GM19025 (cell line): Measurements from ENCODE around the gene ZNF791.
A peak's percentile ranks its signal among the peaks of the same experiment; 100 is the strongest.
"Not testable (repeated sequence)": the region's sequence is repeated elsewhere in the genome, so short reads cannot be mapped to it uniquely, and the experiment has no call there.

Experiments
- ATAC-seq: cut with Tn5 transposase; IDR thresholded peaks from one replicate; pipeline ENCODE4 v1.9.1; 2021; ENCODE audit warnings: mild to moderate bottlenecking, low read depth, moderate library complexity; ENCODE audit not compliant: unreplicated experiment

Gene ZNF791

DNA sequence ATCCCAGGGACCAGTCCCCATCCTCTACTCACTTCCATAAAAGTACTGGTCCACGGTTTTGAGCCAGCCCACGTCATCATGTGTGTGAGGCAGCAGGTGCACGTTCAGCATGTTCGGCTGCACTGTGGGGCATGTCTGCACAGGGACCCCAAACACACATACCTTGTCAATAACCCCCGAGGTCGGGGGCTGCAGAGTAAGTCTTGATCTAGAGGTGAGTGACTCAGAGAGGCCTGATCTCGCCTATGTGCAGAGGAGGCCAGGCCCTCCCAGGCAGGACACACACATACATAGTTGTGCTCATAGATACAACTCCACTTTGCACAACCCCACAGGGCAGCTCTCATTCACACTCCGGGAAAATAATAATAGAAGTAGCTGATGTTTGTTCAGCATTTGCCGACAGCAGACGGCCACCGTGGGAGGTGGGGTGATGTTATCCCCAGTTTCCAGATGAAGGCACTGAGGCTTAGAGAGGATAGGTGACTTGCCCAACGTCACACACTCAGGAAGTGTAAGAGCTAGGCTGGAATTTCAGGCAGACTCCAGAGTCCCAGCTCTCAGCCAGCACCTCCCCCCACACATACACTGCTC lies 55.0 kb downstream of the ZNF791 start:
- ATAC-seq = no peak

DNA sequence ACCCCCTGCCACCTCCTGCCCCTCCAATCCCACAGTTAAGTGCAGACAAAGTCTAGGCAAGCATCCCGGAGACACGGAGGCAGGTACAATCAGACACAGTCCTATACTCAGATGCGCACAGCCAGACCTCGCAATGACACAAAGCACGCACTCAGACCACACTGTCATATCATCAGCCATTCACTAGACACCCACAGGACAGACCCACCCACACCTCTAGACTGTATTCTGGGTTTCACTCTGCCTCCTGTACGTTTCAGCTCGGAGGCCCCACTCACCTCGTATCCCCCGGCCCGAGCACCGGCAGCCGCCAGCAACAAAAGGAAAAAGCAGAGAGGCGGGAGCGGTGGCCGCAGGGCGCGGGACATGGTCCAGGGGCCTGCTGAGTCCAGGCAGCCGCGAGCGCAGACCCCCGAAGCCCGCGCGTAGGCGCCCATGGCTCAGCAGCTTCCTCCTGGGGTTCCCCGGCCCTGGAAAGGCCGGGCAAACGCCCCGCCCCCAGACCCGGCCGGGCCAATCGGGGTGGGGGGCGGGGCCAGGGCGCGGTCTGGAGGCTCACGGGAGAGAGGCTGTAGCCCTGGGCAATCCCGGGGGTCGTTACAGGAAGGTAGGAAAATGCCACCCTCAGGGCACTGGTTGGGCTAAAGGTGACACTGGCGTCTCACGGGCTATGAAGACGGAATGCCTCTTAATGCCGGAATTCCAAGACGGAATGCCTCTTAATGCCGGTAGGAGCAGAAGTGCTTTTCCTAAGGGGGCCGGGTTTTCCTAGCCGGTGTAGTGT lies 55.7 kb downstream of the ZNF791 start, which contains the start of the genes MAN2B1 and WDR83:
TSS of gene MAN2B1 (minus strand) at position 478 of the 784 bp plus-strand sequence. CDS start at position 437, 41 bp downstream.
TSS of gene WDR83 (plus strand) at position 543 of the 784 bp plus-strand sequence. CDS start 2,984 bp downstream, outside the sequence.
- ATAC-seq = peak; percentile 67

GRCh38 chr19:12667731-12668302 lies 57.1 kb downstream of the ZNF791 start:
- ATAC-seq = no peak

DNA sequence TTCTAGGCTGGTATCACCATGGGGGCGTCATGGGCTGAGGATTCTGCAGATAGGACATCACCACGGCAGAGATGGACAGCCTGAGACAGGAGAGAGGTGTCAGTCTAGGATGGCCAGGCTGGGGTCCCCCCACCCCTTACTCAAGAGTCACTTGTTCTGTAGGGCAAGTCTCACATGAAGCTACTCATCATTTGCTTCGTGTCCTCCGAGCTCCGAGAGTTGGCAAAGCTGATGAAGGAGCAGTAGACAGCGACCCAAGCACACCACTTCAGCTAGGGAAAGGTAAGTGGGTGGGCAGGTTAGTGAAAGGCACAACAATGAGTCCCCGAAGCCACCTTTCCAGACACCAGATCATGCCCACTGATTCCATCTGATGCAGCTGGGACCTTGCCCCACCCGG lies 57.6 kb downstream of the ZNF791 start:
- no peak for ATAC-seq

DNA sequence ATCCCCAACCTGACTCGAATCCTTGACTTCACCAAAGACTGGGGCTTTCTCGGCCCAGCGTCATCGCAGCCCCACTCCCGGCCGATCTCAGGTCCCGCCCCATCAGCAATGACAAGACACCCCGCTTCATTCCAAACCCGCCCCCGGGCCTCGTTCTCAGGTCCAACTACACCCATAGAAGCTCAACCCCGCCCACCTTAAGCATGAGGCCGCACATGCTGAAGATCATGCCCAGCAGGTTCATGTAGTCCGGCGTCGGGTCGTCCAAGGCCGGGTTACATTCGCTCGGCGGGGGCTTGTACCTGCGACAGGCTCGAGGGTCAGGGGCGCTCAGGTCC lies 58.2 kb downstream of the ZNF791 start:
- no peak for ATAC-seq

GRCh38 chr19:12669270-12670158 lies 58.8 kb downstream of the ZNF791 start:
- ATAC-seq = no peak

GRCh38 chr19:12670159-12670928 lies 59.6 kb downstream of the ZNF791 start:
- ATAC-seq = no peak

- no peak for ATAC-seq
Observed at GRCh38 chr19:12672744-12673143, 62.0 kb downstream of the ZNF791 start.

DNA sequence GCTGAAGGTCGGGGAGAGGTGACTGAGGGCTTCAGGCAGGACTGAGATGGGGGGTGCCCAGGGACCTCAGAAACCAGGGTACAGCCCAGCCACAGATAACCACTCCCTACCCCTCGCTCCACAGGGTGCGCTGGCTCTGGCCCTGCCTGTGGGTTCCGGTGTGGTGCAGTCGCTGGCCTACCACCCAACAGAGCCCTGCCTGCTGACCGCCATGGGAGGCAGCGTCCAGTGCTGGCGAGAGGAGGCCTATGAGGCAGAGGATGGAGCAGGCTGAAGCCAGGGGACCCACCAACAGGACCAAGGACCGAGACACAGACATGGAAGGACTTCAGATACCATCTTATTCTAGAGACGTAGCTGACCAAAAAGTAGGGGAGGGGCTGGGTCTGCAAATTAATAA lies 64.7 kb downstream of the ZNF791 start:
- no peak for ATAC-seq

- ATAC-seq = no peak
Observed at GRCh38 chr19:12675940-12676339, 65.2 kb downstream of the ZNF791 start.

- ATAC-seq = no peak
Observed at GRCh38 chr19:12676384-12676792, 65.7 kb downstream of the ZNF791 start.

DNA sequence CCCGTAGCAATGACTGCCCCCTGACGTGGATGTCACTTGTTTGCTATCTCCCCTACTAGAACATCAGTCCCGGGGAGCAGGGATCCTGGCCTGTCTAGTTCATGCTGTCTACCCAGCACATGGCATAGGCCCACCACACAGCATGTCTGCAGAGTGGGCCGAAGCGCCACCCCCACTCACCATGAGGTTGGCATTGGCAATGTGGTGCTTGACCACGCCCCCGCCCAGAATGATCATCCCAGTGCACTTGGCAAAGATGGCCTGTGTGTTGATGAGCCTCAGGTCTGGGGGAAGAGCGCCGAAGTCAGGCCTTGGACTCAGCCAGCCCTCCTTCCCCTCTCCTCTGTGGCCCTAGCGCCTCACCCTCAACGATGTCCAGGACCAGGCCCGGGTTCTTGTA lies 66.2 kb downstream of the ZNF791 start:
- ATAC-seq = no peak

DNA sequence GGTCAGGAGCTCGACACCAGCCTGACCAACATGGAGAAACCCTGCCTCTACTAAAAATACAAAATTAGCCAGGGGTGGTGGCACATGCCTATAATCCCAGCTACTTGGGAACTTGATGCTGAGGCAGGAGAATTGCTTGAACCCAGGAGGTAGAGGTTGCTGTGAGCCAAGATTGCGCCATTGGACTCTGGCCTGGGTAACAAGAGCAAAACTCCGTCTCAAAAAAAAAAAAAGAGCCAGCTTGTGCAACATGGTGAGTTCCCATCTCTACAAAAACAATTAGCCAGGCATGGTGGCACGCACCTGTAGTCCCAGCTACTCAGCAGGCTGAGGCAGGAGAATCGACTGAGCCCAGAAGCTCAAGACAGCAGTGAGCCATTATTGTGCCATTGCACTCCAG lies 67.3 kb downstream of the ZNF791 start:
- ATAC-seq = not testable (repeated sequence)

DNA sequence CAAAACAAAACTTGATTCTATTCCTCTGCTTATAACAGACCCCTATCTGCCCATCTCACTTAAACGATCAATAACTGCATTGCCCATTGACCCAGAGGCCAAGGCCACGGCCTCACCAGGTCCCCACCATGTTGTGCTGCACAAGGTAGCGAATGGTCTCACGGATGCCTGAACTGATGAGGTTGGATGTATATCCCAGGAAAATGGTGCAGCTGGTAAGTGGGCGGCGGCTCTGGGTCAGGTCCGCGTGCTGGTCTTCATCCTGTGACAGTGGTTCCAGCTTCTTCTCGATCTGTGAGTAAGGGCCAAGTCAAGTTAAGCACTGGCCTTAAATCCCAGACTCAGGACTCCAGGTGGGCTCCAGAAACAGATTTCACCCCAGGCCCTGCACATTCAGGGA lies 69.3 kb downstream of the ZNF791 start:
- ATAC-seq = no peak

DNA sequence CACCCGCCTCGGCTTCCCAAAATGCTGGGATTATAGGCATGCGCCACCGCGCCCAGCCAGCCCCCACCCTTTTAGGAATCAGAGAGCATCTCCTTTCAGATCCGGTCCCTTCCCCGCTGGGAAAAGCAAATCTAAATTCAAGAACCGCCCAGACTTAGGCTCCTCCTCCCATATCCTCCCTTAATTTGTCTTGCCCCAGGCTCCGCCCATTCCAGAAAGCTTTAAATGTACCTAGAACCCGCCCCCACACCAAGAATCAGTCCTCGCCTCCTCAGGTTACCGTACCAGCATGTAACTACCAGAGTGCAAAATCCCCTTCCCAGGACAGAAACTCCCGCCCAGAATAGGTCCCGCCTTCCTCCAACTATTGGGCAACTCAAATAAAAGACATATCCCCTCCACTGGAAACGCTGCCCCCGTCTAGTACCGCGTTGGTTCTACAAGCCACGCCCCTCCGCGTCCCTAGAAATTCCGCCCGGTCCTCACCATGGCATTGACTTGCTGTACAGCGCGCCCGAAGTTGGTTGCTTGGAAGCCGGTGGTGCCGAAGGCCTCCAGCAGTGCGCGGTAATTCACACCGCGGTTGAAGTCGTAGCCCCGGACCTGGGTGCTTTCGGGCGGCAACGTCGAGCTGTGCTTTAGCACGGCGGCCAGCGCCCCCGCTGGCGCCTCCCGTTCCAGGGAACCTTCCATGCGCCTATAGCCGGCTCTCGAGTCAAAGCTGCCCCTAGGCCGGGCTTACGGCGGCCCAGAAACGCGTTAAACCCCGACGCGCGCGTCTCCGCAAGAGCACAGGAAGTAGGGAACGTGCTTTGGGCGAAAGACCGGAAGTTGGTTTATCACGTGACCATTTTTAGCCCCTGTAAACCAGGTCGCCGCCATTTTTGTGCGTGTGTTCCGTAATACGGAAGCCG lies 70.6 kb downstream of the ZNF791 start, which contains the start of gene DHPS:
TSS of gene DHPS (minus strand) at position 807 of the 914 bp plus-strand sequence. CDS start at position 693, 114 bp downstream.
- ATAC-seq = peak; percentile 57
